ENCODE data around the gene LLGL1. TPM values are rescaled to one million over a fixed set of nuclear protein-coding genes. Genes with fewer than 3 reads are reported as not detected.

LLGL1 gene
- polyA plus RNA-seq, 1 donor: 16.1 TPM

Other genes with a start within 250 kb of the LLGL1 start
- 24.8 TPM for gene ATPAF2, start 186.5 kb upstream of the LLGL1 start, polyA plus RNA-seq
- gene GID4, start 186.2 kb upstream of the LLGL1 start, polyA plus RNA-seq: 9.9 TPM
- gene DRG2, start 137.7 kb upstream of the LLGL1 start, polyA plus RNA-seq: 38.1 TPM
- gene MYO15A, start 116.9 kb upstream of the LLGL1 start, polyA plus RNA-seq: 2.0 TPM
- 59.0 TPM for gene ALKBH5, start 41.8 kb upstream of the LLGL1 start, polyA plus RNA-seq
- 161 TPM for gene FLII, start 33.1 kb downstream of the LLGL1 start, polyA plus RNA-seq
- gene MIEF2, start 35.0 kb downstream of the LLGL1 start, polyA plus RNA-seq: 10.7 TPM
- 26.4 TPM for gene TOP3A, start 89.4 kb downstream of the LLGL1 start, polyA plus RNA-seq
- gene SMCR8, start 89.7 kb downstream of the LLGL1 start, polyA plus RNA-seq: 17.9 TPM
- 18.4 TPM for gene SHMT1, start 137.9 kb downstream of the LLGL1 start, polyA plus RNA-seq
- gene EVPLL, start 152.1 kb downstream of the LLGL1 start, polyA plus RNA-seq: not detected

All from large intestine (tissue), 1 donor.